Gastroesophageal sphincter (tissue), 4 donors: ENCODE results near the gene CAMP. TPM values are rescaled to one million over a fixed set of nuclear protein-coding genes. Genes with fewer than 3 reads are reported as not detected.

ENCODE experiments used
- ATAC-seq: fragments of 150-250 bp; one replicate; pipeline ENCODE4 v1.9.1; 2016; ENCODE audit warnings: mild to moderate bottlenecking, moderate library complexity
- H3K27ac ChIP-seq, 4 donors: fragments of 200-600 bp; sonication (generic) in 3 of 4; 1 replicate in 3 of 4; 2 replicates in 1 of 4; pipeline ENCODE4 v1.5.1; 2016 to 2019
- H3K27me3 ChIP-seq: fragments of 200-600 bp; sonication (generic); one replicate; pipeline ENCODE4 v1.5.1; 2019
- H3K36me3 ChIP-seq, 2 donors: fragments of 200-600 bp; sonication (generic); one replicate each; pipeline ENCODE4 v1.5.1; 2019; ENCODE audit warnings: control low read depth in 1 of 2
- H3K4me1 ChIP-seq, 3 donors: fragments of 200-600 bp; sonication (generic); 1 replicate in 2 of 3; 2 replicates in 1 of 3; pipeline ENCODE4 v1.5.1; 2016 to 2019; ENCODE audit warnings: control low read depth in 2 of 3
- H3K4me3 ChIP-seq, 2 donors: fragments of 200-600 bp; sonication (generic); one replicate each; pipeline ENCODE4 v1.5.1; 2019; ENCODE audit warnings: mild to moderate bottlenecking in 1 of 2, moderate library complexity in 1 of 2
- H3K9me3 ChIP-seq, 3 donors: fragments of 200-600 bp; sonication (generic); one replicate each; pipeline ENCODE4 v1.5.1; 2017 to 2019; ENCODE audit warnings: control low read depth in 2 of 3
- CTCF ChIP-seq, 4 experiments: fragments of 200-600 bp in 2 of 4; fragments of 450-650 bp in 2 of 4; sonication (generic) in 1 of 4; IDR thresholded peaks; one replicate each; pipeline ENCODE4 v1.5.1; 2017 to 2019; ENCODE audit warnings: antibody characterized with exemption in 4 of 4, mild to moderate bottlenecking in 2 of 4, moderate library complexity in 2 of 4
- EP300 ChIP-seq: sonication (generic); formaldehyde crosslinking; IDR thresholded peaks from one replicate; pipeline ENCODE4 v1.6.1; 2017; ENCODE audit warnings: antibody characterized with exemption, mild to moderate bottlenecking
- POLR2A ChIP-seq, 2 donors: fragments of 450-650 bp; IDR thresholded peaks; one replicate each; pipeline ENCODE4 v1.6.1; 2017; ENCODE audit warnings: antibody characterized with exemption in 2 of 2, mild to moderate bottlenecking in 2 of 2, moderate library complexity in 1 of 2
- POLR2AphosphoS5 ChIP-seq: sonication (generic); formaldehyde crosslinking; IDR thresholded peaks from one replicate; pipeline ENCODE4 v1.6.1; 2017; ENCODE audit warnings: antibody characterized with exemption
- WGBS, 2 donors: methylation state at CpG; one replicate each; pipeline ENCODE4 v1.1.5; 2018; ENCODE audit warnings: low coverage in 1 of 2; 5-methylcytosine and 5-hydroxymethylcytosine counted together
- total RNA-seq, 4 donors: library from RNA; depleted of rRNA; stranded (reverse); fragments of >200 nt; gene quantifications; one replicate each; pipeline ENCODE4 v1.1.0, GENCODE V29; 2016

CAMP gene
- total RNA-seq, 4 donors from 2014 or later, result not detected

DNA sequence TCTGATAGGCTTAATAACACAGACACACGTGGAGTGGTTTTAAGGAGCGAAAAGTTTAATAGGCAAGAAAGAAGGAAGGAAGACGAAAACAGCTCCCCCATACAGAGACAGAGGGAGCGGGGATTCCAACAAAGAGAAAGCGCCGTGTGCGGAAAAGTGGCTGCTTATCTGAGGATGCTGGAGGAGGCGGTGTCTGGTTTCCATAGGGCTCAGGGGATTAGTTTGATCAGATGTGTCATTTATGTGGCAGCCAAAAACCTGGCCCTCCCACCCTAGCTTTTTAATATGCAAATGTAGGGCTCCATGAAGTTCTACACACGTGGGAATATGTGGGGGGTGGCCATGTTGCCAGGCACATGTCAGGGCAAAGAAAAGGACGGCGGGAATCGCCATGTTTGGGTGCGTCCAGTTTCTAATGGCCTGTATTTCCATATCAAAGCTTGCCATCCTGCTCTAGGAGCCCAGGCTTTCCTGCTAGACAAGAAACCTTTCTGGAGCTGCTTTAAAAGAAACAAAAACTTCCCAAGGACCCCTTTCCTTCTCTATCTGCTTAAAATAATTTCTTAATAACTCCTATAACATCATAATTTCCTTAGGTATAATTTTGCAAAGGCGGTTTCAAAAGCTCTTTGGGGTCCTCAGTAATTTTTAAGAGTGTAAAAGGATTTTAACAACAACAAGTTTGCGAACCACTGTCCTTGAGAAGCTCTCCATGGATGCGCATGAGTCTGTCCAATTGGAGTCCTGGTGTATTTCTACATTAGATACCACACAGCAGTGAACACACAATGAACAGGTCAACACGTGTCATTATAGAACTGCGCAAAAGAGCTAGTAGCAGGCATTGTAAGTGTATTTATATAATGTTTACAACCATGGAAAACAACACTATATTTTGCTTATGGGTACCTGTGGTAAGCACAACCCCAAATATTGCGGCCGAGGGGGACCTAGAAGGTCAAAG is 17.0 kb downstream of the CAMP start:
- WGBS, 2 donors, result 52 to 71% methylated on average over 12 to 19 of the region's 20 CpGs
- TF ChIP-seq POLR2AphosphoS5 (no peak), CTCF (IDR thresholded peaks at IDR 0.05) (no peak), EP300 (no peak), POLR2A (IDR thresholded peaks at IDR 0.05) (no peak)
- peak; percentile 4 for ATAC-seq
- Histone ChIP-seq H3K4me1 (peaks cover 0 to 23% (median 0%) of the 10 kb centered on the region in 3 donors), H3K27me3 (no peaks in the 10 kb centered on the region), H3K9me3 (no peaks in the 10 kb centered on the region), H3K27ac (peak overlapping the region; percentile 70 to 90 (median 89)), H3K4me3 (peak overlapping the region; percentile 68 to 76), H3K36me3 (no peaks in the 10 kb centered on the region)

GRCh38 chr3:48241796-48242455 is 18.6 kb downstream of the CAMP start:
- TF ChIP-seq POLR2AphosphoS5, result no peak
- no peak for TF ChIP-seq CTCF (IDR thresholded peaks at IDR 0.05)
- TF ChIP-seq EP300, result no peak
- no peak for TF ChIP-seq POLR2A (IDR thresholded peaks at IDR 0.05)
- no peaks in the 10 kb centered on the region for H3K27me3 ChIP-seq
- no peak for ATAC-seq
- H3K36me3 ChIP-seq, result no peaks in the 10 kb centered on the region
- H3K4me3 ChIP-seq, result peak overlapping the region; percentile 68 to 76
- no peaks in the 10 kb centered on the region for H3K9me3 ChIP-seq
- H3K4me1 ChIP-seq, result peaks cover 0 to 23% (median 0%) of the 10 kb centered on the region in 3 donors
- peak overlapping the region; percentile 70 to 90 (median 89) for H3K27ac ChIP-seq
- 4 to 40% methylated on average over 5 to 7 of the region's 26 CpGs for WGBS, 2 donors

- no peak for ATAC-seq
- Histone ChIP-seq H3K4me3 (no peak overlapping the region), H3K9me3 (no peaks in the 10 kb centered on the region), H3K36me3 (peaks cover 0 to 10% of the 10 kb centered on the region in 2 donors), H3K27ac (no peak overlapping the region), H3K4me1 (peaks cover 0 to 23% (median 3%) of the 10 kb centered on the region in 3 donors), H3K27me3 (no peaks in the 10 kb centered on the region)
- TF ChIP-seq POLR2AphosphoS5 (no peak), CTCF (IDR thresholded peaks at IDR 0.05) (no peak), POLR2A (IDR thresholded peaks at IDR 0.05) (no peak), EP300 (no peak)
- 92 to 96% methylated on average over 2 of the region's 2 CpGs for WGBS, 2 donors
Measured at GRCh38 chr3:48243886-48244285, 20.6 kb downstream of the CAMP start.

DNA sequence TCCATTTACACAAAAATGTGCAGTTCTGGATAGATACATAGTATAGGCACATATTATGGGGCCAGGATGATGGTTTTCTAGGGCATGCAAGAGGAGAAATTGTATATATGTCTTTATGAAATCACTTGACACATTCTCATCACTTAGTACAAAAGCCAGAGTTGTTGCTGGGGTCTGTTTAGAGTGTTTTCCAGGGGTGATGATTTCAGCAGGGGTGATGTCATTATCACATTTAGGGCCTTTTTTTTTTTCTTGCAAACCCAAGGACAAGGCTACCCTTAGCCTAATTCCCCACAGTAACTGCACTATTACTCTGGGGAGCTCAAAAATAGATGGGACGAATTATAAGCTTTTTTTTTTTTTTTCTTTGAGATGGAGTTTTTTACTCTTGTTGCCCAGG is 21.2 kb downstream of the CAMP start:
- Histone ChIP-seq H3K27me3 (no peaks in the 10 kb centered on the region), H3K27ac (no peak overlapping the region), H3K4me3 (no peak overlapping the region), H3K9me3 (no peaks in the 10 kb centered on the region), H3K36me3 (peaks cover 0 to 16% of the 10 kb centered on the region in 2 donors), H3K4me1 (peaks cover 0 to 23% (median 3%) of the 10 kb centered on the region in 3 donors)
- WGBS, 2 donors, result 60% methylated on average over 1 of the region's 1 CpG
- no peak for ATAC-seq
- no peak for TF ChIP-seq POLR2A (IDR thresholded peaks at IDR 0.05)

GRCh38 chr3:48245136-48245535 is 21.8 kb downstream of the CAMP start:
- Histone ChIP-seq H3K4me3 (no peak overlapping the region), H3K27me3 (no peaks in the 10 kb centered on the region), H3K27ac (no peak overlapping the region), H3K4me1 (peaks cover 0 to 21% (median 3%) of the 10 kb centered on the region in 3 donors), H3K36me3 (peaks cover 0 to 22% of the 10 kb centered on the region in 2 donors), H3K9me3 (no peaks in the 10 kb centered on the region)
- TF ChIP-seq POLR2A (IDR thresholded peaks at IDR 0.05), result no peak
- no peak for TF ChIP-seq POLR2AphosphoS5
- TF ChIP-seq EP300, result no peak
- no peak for TF ChIP-seq CTCF (IDR thresholded peaks at IDR 0.05)
- 83 to 91% methylated on average over 2 to 4 of the region's 7 CpGs for WGBS, 2 donors
- no peak for ATAC-seq
